Ishikawa (cell line): Measurements from ENCODE around the gene ERP29.

Experiments
- CEBPB ChIP-seq: IDR thresholded peaks from 2 replicates; pipeline ENCODE4 v1.6.1; 2012
- CREB1 ChIP-seq: IDR thresholded peaks from 2 replicates; pipeline ENCODE4 v1.6.1; 2012; ENCODE audit warnings: low read depth
- EGR1 ChIP-seq: IDR thresholded peaks from 2 replicates; pipeline ENCODE4 v1.6.1; 2012
- EP300 ChIP-seq: IDR thresholded peaks from 2 replicates; pipeline ENCODE4 v1.6.1; 2012; ENCODE audit warnings: borderline replicate concordance
- FOXM1 ChIP-seq: IDR thresholded peaks from 2 replicates; pipeline ENCODE4 v1.6.1; 2012; ENCODE audit warnings: low read depth, borderline replicate concordance
- NFIC ChIP-seq: IDR thresholded peaks from 2 replicates; pipeline ENCODE4 v1.6.1; 2012
- RAD21 ChIP-seq: IDR thresholded peaks from 2 replicates; pipeline ENCODE4 v1.6.1; 2012; ENCODE audit warnings: low read depth
- TCF12 ChIP-seq: IDR thresholded peaks from 2 replicates; pipeline ENCODE4 v1.6.1; 2012; ENCODE audit warnings: low read depth
- YY1 ChIP-seq: IDR thresholded peaks from 2 replicates; pipeline ENCODE4 v1.6.1; 2012; ENCODE audit warnings: low read depth
- TF ChIP-seq, protein P1 (sequence below): IDR thresholded peaks from 2 replicates; pipeline ENCODE4 v1.6.1; 2012

DNA sequence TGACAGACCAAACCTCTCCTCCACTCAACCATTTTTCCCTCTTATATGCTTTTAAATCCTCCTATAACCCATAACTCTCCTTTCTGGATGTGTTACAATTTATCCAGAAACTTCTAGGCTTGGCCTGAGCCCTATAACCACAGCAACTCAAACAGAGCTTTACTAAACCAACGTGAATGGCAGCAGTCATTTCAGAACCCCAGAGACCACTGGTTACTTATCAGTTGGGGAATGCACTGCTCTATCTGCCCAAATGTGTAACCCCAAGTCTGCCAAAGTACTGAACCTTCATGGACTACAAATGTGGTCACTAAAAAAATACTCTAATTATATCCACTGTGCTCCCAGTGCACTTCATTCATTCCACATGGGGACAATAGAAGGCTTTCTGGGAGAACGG, 53.3 kb downstream of the ERP29 start:
- TF ChIP-seq CREB1 (no peak), CEBPB (no peak), NFIC (no peak), TCF12 (no peak), RAD21 (no peak), EP300 (no peak), YY1 (no peak), EGR1 (no peak), FOXM1 (no peak)
- TF ChIP-seq, protein P1, sequence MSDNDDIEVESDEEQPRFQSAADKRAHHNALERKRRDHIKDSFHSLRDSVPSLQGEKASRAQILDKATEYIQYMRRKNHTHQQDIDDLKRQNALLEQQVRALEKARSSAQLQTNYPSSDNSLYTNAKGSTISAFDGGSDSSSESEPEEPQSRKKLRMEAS, result no peak
